ENCODE measurements around the gene IVNS1ABP. TPM values are rescaled to one million over a fixed set of nuclear protein-coding genes. Genes with fewer than 3 reads are reported as not detected.

The IVNS1ABP gene
- total and polyA plus RNA-seq, 4 donors: 14.2 to 83.4 (median 34.0) TPM

GRCh38 chr1:185291159-185291558 lies 25.9 kb downstream of the IVNS1ABP start (continued):
- no peak for TF ChIP-seq REST (IDR thresholded peaks at IDR 0.05)
- TF ChIP-seq HNF4G (IDR thresholded peaks at IDR 0.05): no peak
- TF ChIP-seq JUND (IDR thresholded peaks at IDR 0.05): no peak
- no peak for TF ChIP-seq ATF3 (IDR thresholded peaks at IDR 0.05)
- no peak for TF ChIP-seq GABPA (IDR thresholded peaks at IDR 0.05 in 1 of 2, conservative IDR thresholded peaks at IDR 0.05 in 1 of 2)

- no peaks in the 10 kb centered on the region for H3K9me3 ChIP-seq (ENCODE audit: control insufficient read depth in 4 of 4, low read length in 3 of 4)
- H3K27me3 ChIP-seq (ENCODE audit: control insufficient read depth in 4 of 4, insufficient read depth in 4 of 4, low read length in 3 of 4): no peaks in the 10 kb centered on the region
- H3K27ac ChIP-seq (ENCODE audit: low read depth in 1 of 2, low read length in 2 of 2): no peak overlapping the region
- no peaks in the 10 kb centered on the region for H3K4me1 ChIP-seq (ENCODE audit: control insufficient read depth in 4 of 4, insufficient read depth in 4 of 4, low read length in 3 of 4)
- peaks cover 0 to under 1% (median 0%) of the 10 kb centered on the region in 4 donors for H3K36me3 ChIP-seq (ENCODE audit: control insufficient read depth in 4 of 4, insufficient read depth in 3 of 4, low read depth in 1 of 4, low read length in 3 of 4)
- no peak overlapping the region for H3K9ac ChIP-seq (ENCODE audit: low read depth in 1 of 2, low read length in 2 of 2)
- TF ChIP-seq HNF4A (conservative IDR thresholded peaks at IDR 0.05): no peak
- no peak for TF ChIP-seq FOXA1 (IDR thresholded peaks at IDR 0.05)
- no peak overlapping the region for H3K4me3 ChIP-seq (ENCODE audit: low read depth in 1 of 3, low read length in 3 of 3)
- DNase-seq (ENCODE audit: low spot score): no peak
These were observed 27.2 kb downstream of the IVNS1ABP start for GRCh38 chr1:185289880-185290279.

GRCh38 chr1:185288435-185288834 lies 28.6 kb downstream of the IVNS1ABP start:
- Histone ChIP-seq H3K9me3 (ENCODE audit: control insufficient read depth in 4 of 4, low read length in 3 of 4) (no peaks in the 10 kb centered on the region), H3K4me3 (ENCODE audit: low read depth in 1 of 3, low read length in 3 of 3) (no peak overlapping the region), H3K4me1 (ENCODE audit: control insufficient read depth in 4 of 4, insufficient read depth in 4 of 4, low read length in 3 of 4) (no peaks in the 10 kb centered on the region), H3K36me3 (ENCODE audit: control insufficient read depth in 4 of 4, insufficient read depth in 3 of 4, low read depth in 1 of 4, low read length in 3 of 4) (no peaks in the 10 kb centered on the region), H3K27ac (ENCODE audit: low read depth in 1 of 2, low read length in 2 of 2) (no peak overlapping the region), H3K27me3 (ENCODE audit: control insufficient read depth in 4 of 4, insufficient read depth in 4 of 4, low read length in 3 of 4) (no peaks in the 10 kb centered on the region), H3K9ac (ENCODE audit: low read depth in 1 of 2, low read length in 2 of 2) (no peak overlapping the region)
- no peak for DNase-seq (ENCODE audit: low spot score)
- TF ChIP-seq JUND (IDR thresholded peaks at IDR 0.05): no peak
- WGBS: 97% methylated on average over 3 of the region's 3 CpGs

GRCh38 chr1:185287451-185287850 lies 29.6 kb downstream of the IVNS1ABP start:
- Histone ChIP-seq H3K9ac (ENCODE audit: low read depth in 1 of 2, low read length in 2 of 2) (no peak overlapping the region), H3K4me3 (ENCODE audit: low read depth in 1 of 3, low read length in 3 of 3) (no peak overlapping the region), H3K4me1 (ENCODE audit: control insufficient read depth in 4 of 4, insufficient read depth in 4 of 4, low read length in 3 of 4) (no peaks in the 10 kb centered on the region), H3K27me3 (ENCODE audit: control insufficient read depth in 4 of 4, insufficient read depth in 4 of 4, low read length in 3 of 4) (no peaks in the 10 kb centered on the region), H3K27ac (ENCODE audit: low read depth in 1 of 2, low read length in 2 of 2) (no peak overlapping the region), H3K36me3 (ENCODE audit: control insufficient read depth in 4 of 4, insufficient read depth in 3 of 4, low read depth in 1 of 4, low read length in 3 of 4) (no peaks in the 10 kb centered on the region), H3K9me3 (ENCODE audit: control insufficient read depth in 4 of 4, low read length in 3 of 4) (no peaks in the 10 kb centered on the region)
- DNase-seq (ENCODE audit: low spot score): no peak
- 92% methylated on average over 2 of the region's 2 CpGs for WGBS
- no peak for TF ChIP-seq JUND (IDR thresholded peaks at IDR 0.05)
- TF ChIP-seq ZBTB33 (IDR thresholded peaks at IDR 0.05): no peak
- no peak for TF ChIP-seq NR2F2 (IDR thresholded peaks at IDR 0.05)
- no peak for TF ChIP-seq RXRA (IDR thresholded peaks at IDR 0.05)
- TF ChIP-seq TAF1 (conservative IDR thresholded peaks at IDR 0.05): no peak
- TF ChIP-seq YY1 (IDR thresholded peaks at IDR 0.05): no peak
- TF ChIP-seq RAD21 (IDR thresholded peaks at IDR 0.05): no peak
- TF ChIP-seq MAX (IDR thresholded peaks at IDR 0.05): no peak
- no peak for TF ChIP-seq ATF3 (IDR thresholded peaks at IDR 0.05)
- no peak for TF ChIP-seq EGR1 (IDR thresholded peaks at IDR 0.05; ENCODE audit: low read depth in 2 of 2)
- no peak for TF ChIP-seq FOXA1 (IDR thresholded peaks at IDR 0.05)
- no peak for TF ChIP-seq SP1 (IDR thresholded peaks at IDR 0.05)
- TF ChIP-seq GABPA (IDR thresholded peaks at IDR 0.05 in 1 of 2, conservative IDR thresholded peaks at IDR 0.05 in 1 of 2): no peak
- TF ChIP-seq REST (IDR thresholded peaks at IDR 0.05): no peak
- TF ChIP-seq HNF4A (conservative IDR thresholded peaks at IDR 0.05): no peak
